Mesodermal cell (in vitro differentiated cells): ENCODE results near the gene RFX4. TPM values are rescaled to one million over a fixed set of nuclear protein-coding genes. Genes with fewer than 3 reads are reported as not detected.

Experiments
- H3K27ac ChIP-seq: 2 replicates; pipeline ENCODE4 v1.7.0; 2013; ENCODE audit warnings: mild to moderate bottlenecking, low read depth, low read length, moderate library complexity; ENCODE audit not compliant: severe bottlenecking
- H3K36me3 ChIP-seq: 2 replicates; pipeline ENCODE4 v1.7.1; 2013; ENCODE audit warnings: mild to moderate bottlenecking, low read length, moderate library complexity; ENCODE audit not compliant: control insufficient read depth, insufficient read depth
- H3K4me1 ChIP-seq: one replicate; pipeline ENCODE4 v1.7.1; 2013; ENCODE audit warnings: mild to moderate bottlenecking, low read length; ENCODE audit not compliant: insufficient read depth, control insufficient read depth, poor library complexity, severe bottlenecking
- H3K4me3 ChIP-seq: 2 replicates; pipeline ENCODE4 v1.7.0; 2013; ENCODE audit warnings: low read length, control low read depth, mild to moderate bottlenecking; ENCODE audit not compliant: insufficient read depth, poor library complexity, severe bottlenecking; ENCODE audit errors: extremely low read depth
- H3K9me3 ChIP-seq: 2 replicates; pipeline ENCODE4 v1.7.1; 2013; ENCODE audit warnings: mild to moderate bottlenecking, low read length, moderate library complexity; ENCODE audit not compliant: control insufficient read depth
- WGBS, 2 experiments: methylation state at CpG; one replicate each; pipeline ENCODE4 v1.1.5; 2013; ENCODE audit warnings: missing lambda C conversion rate in 2 of 2; ENCODE audit not compliant: insufficient coverage in 2 of 2; 5-methylcytosine and 5-hydroxymethylcytosine counted together
- polyA plus RNA-seq, 2 experiments: library from polyadenylated mRNA; stranded (reverse); fragments of 50-300 nt; gene quantifications; one replicate each; pipeline ENCODE4 v1.2.3, GENCODE V29; 2013

The RFX4 gene
- polyA plus RNA-seq (2013, experiment 1 of 2) = 7.1 TPM
- polyA plus RNA-seq (2013, experiment 2 of 2) = 3.9 TPM

DNA sequence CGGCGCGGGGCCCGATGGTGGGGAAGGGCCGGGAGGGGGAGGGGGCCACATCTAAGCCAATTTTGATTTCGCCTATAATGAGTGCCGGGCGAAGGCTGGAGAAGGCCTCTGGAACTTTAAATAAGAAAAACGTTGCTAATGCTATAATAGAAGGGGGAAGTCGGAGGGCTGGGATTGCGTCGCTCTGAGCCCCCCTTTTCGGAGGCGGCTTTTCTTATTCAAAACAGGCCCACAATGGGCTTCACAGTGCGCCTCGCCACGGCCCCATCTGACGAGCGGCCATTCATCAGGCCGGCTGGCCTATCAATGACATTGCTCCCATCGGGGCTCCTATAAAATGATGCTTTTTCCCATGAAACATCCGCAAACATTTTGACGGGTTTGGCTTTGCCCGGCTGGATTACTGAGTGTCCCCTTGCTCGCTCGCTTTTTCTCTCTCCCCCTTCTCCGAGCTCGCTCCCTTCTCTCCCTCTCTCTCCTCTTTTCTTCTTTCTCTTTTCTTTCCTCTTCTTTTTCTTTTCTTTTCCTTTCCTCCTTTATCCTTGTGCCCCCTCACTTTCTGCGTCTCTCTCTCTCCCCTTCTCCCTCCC is at the start of gene RFX4:
Gene RFX4 (plus strand): TSS at position 364 of the 590 bp plus-strand sequence. CDS start 317 bp downstream, outside the sequence.
- H3K9me3 ChIP-seq = no peaks in the 10 kb centered on the region
- 1% methylated on average over 21 to 25 of the region's 29 CpGs for WGBS, 2 experiments
- H3K36me3 ChIP-seq = no peaks in the 10 kb centered on the region
- peaks cover 17% of the 10 kb centered on the region for H3K4me1 ChIP-seq
- peak within 1 kb of the TSS; percentile 32 for H3K4me3 ChIP-seq
- peak within 1 kb of the TSS; percentile 66 for H3K27ac ChIP-seq

DNA sequence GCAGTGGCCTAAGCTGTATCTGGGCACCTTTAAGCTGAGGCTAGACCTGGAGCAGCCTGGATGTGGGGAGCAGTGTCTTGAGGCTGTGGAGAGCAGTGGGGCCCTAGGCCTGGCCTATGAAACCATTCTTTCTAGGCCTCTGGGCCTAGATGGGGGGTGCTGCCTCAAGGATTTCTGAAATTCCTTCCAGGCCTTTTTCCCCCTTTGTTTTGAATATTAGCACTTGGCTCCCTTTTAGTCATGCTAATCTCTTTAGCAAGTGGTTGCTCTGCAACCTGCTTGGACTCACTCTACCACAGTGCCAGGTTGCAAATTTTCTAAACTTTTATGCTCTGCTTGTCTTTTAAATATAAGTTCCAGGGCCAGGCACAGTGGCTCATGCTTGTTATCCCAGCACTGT is 41.6 kb upstream of the RFX4 start:
- H3K4me3 ChIP-seq = no peak overlapping the region
- H3K4me1 ChIP-seq = no peaks in the 10 kb centered on the region
- no peaks in the 10 kb centered on the region for H3K36me3 ChIP-seq
- no peak overlapping the region for H3K27ac ChIP-seq
- no peaks in the 10 kb centered on the region for H3K9me3 ChIP-seq

DNA sequence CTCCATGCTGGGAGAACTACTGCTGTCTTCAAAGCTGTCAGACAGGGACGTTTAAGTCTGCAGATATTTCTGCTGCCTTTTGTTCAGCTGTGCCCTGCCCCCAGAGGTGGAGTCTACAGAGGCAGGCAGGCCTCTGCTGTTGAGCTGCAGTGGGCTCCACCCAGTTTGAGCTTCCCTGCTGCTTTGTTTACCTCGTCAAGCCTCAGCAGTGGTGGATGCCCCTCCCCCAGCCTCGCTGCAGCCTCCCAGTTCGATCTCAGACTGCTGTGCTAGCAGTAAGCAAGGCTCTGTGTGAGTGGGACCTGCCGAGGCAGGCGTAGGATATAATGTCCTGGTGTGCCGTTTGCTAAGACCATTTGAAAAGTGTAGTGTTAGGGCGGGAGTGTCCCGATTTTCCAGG is 31.4 kb upstream of the RFX4 start:
- Histone ChIP-seq H3K4me1 (no peaks in the 10 kb centered on the region), H3K9me3 (no peaks in the 10 kb centered on the region), H3K27ac (no peak overlapping the region), H3K4me3 (no peak overlapping the region), H3K36me3 (no peaks in the 10 kb centered on the region)
- WGBS, 2 experiments = 79 to 85% methylated on average over 7 to 8 of the region's 9 CpGs

DNA sequence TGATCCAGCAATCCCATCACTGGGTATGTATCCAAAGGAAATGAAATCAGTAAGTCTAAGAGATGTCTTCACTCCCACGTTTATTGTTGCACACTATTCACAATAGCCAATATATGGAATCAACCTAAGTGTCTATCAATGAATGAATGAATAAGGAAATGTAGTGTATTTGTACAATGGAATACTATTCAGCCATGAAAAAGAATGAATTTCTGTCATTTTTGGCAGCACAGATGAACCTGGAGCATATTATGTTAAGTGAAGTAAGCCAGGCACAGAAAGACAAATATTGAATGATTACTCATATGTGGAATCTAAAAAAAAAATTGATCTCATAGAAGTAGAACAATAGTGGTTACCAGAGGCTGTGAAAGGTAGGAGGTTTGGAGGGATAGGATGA is 30.6 kb upstream of the RFX4 start:
- no peaks in the 10 kb centered on the region for H3K36me3 ChIP-seq
- H3K9me3 ChIP-seq = no peaks in the 10 kb centered on the region
- WGBS, 2 experiments = no CpG with 5 or more reads among the region's 1 CpG
- no peak overlapping the region for H3K4me3 ChIP-seq
- H3K4me1 ChIP-seq = no peaks in the 10 kb centered on the region
- no peak overlapping the region for H3K27ac ChIP-seq

DNA sequence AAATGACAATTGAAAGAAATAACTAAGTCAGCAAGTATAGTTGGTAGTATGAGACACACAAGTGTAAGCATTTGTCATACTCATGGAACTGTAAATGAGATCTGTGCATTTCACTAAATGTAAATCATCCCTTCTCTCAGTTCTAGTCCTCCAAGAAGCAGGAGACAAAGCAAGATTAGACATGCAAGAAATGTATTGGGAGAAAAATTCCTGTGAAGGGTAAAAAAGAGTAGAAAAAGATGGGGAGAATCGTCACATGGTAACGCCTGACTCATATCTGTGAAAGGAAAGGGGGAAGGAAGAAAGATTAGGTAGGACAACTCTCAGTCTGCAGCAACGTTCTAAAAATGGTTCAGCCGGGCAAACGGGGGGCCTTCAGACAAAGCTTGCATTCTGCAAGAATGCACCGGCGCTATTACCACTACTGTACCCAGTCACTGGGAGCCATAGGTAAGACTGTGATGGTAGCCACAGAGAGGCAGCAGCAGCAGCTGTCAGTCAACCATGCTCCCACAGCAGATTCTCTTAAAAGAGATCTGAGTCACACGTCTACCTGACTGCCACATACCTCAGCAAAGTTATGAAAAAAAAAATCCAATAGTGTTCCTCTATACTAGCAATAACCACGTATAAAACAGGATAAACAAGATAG is 18.0 kb upstream of the RFX4 start:
- H3K4me1 ChIP-seq = no peaks in the 10 kb centered on the region
- H3K36me3 ChIP-seq = no peaks in the 10 kb centered on the region
- no peak overlapping the region for H3K27ac ChIP-seq
- no peaks in the 10 kb centered on the region for H3K9me3 ChIP-seq
- 76 to 86% methylated on average over 8 of the region's 9 CpGs for WGBS, 2 experiments
- no peak overlapping the region for H3K4me3 ChIP-seq

DNA sequence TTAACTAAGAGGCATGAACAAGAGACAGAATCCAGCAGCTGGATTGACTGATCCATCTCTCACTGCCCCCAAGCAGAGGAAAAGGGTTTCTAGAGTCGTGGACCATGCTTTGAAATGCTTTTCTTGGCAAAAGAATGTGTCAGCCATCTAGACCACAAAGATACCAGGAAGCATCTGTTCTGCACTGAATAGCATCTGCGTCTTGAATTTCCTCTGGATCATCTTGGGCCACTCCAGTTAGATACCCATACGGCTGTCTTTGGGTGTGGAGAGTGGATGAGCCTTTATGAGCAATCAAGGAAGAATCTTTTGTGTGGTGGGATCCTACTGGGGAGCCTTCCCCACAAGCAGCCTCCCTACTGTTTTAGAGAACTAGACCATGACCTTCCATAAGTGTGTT is 16.0 kb upstream of the RFX4 start:
- 78 to 84% methylated on average over 1 to 3 of the region's 3 CpGs for WGBS, 2 experiments
- Histone ChIP-seq H3K36me3 (no peaks in the 10 kb centered on the region), H3K4me3 (no peak overlapping the region), H3K9me3 (no peaks in the 10 kb centered on the region), H3K27ac (no peak overlapping the region), H3K4me1 (no peaks in the 10 kb centered on the region)

DNA sequence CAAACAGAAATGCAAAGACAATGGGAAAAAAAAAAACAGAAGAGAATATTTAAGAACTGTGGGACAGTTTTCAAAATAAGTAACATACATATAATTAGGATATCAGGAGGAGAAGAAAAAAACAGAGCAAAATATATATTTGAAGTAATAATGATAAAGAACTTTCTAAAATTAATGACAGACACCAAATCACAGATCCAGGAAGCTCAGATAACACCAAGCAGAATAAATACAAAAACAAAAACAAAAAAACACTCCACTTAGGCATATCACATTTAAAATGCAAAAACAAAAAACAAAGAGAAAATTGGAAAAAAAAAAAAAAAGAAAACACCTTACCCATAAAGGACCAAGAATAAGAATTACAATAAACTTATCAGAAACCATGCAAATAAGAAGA is 9.6 kb upstream of the RFX4 start:
- H3K4me3 ChIP-seq = no peak overlapping the region
- H3K27ac ChIP-seq = no peak overlapping the region
- no peaks in the 10 kb centered on the region for H3K4me1 ChIP-seq
- H3K36me3 ChIP-seq = no peaks in the 10 kb centered on the region
- no peaks in the 10 kb centered on the region for H3K9me3 ChIP-seq

DNA sequence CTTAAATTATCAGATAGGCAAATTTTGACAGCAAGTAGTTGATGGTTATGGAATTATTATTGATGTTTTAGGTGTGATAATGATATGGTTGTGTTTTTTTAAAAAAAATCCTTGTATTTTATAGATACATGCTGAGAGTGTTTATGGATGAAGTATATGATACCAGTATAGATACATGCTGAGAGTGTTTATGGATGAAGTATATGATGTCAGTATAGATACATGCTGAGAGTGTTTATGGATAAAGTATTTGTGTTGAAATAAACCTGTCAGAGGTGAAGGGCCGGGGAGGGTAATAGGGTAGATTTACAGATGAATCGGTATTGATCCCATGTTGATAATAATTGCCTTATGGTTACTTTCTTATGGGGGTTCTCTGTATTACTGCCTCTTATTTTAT is 6.0 kb upstream of the RFX4 start:
- no peak overlapping the region for H3K4me3 ChIP-seq
- no peak overlapping the region for H3K27ac ChIP-seq
- H3K4me1 ChIP-seq = peaks cover 4% of the 10 kb centered on the region
- no peaks in the 10 kb centered on the region for H3K36me3 ChIP-seq
- H3K9me3 ChIP-seq = no peaks in the 10 kb centered on the region
- 80 to 88% methylated on average over 1 of the region's 2 CpGs for WGBS, 2 experiments

DNA sequence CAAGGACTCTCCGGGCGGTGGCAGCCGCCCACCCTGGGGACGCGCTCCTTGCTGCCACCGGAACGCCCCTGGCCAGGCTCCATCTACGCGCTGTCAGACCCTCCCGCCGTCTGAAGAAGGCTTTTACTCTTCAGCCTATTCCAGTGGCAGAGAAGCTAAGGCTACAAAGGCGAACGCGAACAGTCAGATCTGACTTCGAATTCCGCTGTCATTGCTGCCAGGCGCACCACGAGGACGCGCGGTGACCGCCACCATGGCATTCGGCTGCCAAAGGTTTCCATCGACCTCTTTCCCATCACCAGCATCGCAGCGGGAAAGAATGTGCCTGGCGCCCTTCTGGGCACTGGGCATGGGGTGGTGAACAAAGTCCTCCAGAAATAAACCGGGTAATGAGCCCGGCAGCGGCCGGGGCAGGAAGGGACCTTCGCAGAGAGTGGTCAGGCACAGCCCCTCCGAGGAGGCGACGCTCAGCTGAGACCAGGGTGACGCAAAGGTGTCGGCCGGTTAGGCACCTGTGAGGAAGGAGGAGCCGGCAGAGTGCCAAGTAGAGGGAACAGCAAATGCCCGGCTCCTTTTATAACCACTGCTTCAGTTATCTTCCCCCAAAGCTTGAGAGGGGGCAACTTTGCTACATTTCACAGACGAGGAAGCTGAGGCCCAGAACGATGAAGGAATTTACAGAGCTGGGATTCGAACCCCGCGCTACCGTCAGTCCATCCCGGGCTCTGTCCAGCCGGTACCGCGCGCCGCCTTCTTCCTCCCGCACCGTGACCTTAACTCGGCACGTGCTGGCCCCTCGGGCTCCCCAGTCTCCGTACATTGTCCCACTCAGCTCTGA is 1.9 kb upstream of the RFX4 start:
- no peak overlapping the region for H3K27ac ChIP-seq
- H3K4me3 ChIP-seq = peak overlapping the region; percentile 16
- peaks cover 17% of the 10 kb centered on the region for H3K4me1 ChIP-seq
- no peaks in the 10 kb centered on the region for H3K9me3 ChIP-seq
- H3K36me3 ChIP-seq = no peaks in the 10 kb centered on the region
- 5% methylated on average over 39 of the region's 58 CpGs for WGBS, 2 experiments

DNA sequence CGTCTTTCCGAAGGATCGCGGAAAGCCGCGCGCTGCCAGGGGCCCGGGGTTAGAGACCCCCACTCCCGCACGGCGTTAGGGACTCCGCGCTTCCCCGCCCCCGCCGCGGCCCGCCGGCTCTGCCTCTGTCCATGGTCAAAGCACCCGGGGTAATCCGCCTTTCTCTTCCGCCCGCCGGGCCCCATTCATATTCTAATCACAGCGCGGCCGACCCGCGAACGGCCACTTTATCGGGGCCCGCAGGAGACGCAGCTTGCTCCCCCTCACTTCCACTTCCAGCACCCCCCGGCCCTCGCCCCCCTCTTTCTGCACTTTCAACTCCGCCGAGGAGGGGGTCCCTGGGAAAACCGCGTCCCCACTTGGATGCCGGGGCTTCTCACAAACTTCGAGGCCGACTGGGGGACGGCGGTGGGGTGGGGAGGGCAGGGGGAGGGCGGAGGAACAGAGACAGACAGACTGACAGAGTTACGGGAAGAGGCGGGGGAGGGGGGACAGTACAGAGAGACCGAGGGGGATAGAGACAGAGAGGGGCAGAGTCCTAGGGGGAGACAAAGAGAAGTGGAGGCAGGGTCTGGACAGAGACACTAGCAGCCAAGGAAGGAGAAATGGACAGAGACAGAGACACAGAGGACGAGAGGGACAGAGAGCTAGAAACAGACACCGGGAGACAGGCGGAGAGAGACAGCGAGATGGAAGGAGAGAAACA is 1.1 kb upstream of the RFX4 start:
- WGBS, 2 experiments = 0% methylated on average over 20 to 24 of the region's 52 CpGs
- H3K9me3 ChIP-seq = no peaks in the 10 kb centered on the region
- H3K27ac ChIP-seq = no peak overlapping the region
- H3K36me3 ChIP-seq = no peaks in the 10 kb centered on the region
- peak overlapping the region; percentile 16 for H3K4me3 ChIP-seq
- H3K4me1 ChIP-seq = peaks cover 17% of the 10 kb centered on the region
